Astrocyte (in vitro differentiated cells and primary cell): ENCODE data around the gene EEF1AKMT3.

Source experiments
- EZH2 ChIP-seq: IDR thresholded peaks from 2 replicates; pipeline ENCODE4 v1.6.1; 2012; ENCODE audit warnings: mild to moderate bottlenecking, low read length, inconsistent platforms; ENCODE audit not compliant: insufficient read depth
- TF ChIP-seq, protein P1 (sequence below): IDR thresholded peaks from 2 replicates; pipeline ENCODE4 v1.5.1; 2011; ENCODE audit warnings: low read depth, mild to moderate bottlenecking, inconsistent platforms, low read length, moderate library complexity; ENCODE audit not compliant: insufficient read depth

DNA sequence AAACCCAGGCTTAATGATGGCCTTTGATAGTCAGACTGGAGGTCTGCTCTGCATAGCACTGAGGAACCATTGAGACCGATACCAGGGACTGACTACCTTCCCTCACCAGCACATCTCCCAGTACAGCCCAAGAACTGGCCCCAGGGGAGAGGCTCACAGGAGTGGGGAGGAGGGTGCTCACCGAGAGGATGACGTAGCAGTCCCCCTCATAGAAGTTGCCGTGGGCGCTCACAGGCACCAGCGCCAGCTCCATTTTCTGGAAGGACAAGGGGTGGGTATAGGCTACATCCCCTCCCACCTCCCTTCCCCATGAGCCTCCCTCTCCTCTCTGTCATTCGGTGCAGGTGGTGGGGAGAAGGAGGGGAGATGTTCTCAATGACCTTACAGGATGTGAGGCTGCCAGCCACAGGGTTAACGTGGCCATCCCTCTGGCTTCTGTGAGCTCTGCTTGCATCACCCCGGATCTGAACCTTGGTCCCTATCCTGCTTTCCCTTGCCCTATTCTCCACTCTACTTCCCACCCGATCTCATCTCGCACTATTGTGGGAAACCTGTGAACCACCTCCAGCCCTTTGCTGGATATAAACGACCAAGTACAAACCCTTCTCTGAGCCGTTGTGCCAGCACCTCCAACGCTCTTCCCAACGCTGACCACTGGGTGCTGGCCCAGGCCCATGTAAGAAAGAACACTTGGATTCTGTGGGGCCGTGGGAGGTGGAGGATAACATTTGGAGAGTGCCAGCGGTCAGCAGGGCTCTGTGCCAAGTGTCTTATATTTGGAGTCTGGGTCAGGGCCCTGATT lies 41.8 kb downstream of the EEF1AKMT3 start:
- TF ChIP-seq, protein P1, sequence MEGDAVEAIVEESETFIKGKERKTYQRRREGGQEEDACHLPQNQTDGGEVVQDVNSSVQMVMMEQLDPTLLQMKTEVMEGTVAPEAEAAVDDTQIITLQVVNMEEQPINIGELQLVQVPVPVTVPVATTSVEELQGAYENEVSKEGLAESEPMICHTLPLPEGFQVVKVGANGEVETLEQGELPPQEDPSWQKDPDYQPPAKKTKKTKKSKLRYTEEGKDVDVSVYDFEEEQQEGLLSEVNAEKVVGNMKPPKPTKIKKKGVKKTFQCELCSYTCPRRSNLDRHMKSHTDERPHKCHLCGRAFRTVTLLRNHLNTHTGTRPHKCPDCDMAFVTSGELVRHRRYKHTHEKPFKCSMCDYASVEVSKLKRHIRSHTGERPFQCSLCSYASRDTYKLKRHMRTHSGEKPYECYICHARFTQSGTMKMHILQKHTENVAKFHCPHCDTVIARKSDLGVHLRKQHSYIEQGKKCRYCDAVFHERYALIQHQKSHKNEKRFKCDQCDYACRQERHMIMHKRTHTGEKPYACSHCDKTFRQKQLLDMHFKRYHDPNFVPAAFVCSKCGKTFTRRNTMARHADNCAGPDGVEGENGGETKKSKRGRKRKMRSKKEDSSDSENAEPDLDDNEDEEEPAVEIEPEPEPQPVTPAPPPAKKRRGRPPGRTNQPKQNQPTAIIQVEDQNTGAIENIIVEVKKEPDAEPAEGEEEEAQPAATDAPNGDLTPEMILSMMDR: no peak
- no peak for TF ChIP-seq EZH2
